DMS153 treated with DMSO at 0.1 percent for 48 hours (cell line): Measurements from ENCODE around the gene PARP16.

Experiments
- DNase-seq: peaks from one replicate; lab custom pipeline; 2025; ENCODE audit not compliant: unreplicated experiment; lab: John Stamatoyannopoulos, UW

PARP16 gene

GRCh38 chr15:65278480-65278879 lies 8.2 kb downstream of the PARP16 start:
- no peak for DNase-seq

- DNase-seq: no peak
These were observed 9.7 kb downstream of the PARP16 start for GRCh38 chr15:65277015-65277414.

- no peak for DNase-seq
These were observed 11.0 kb downstream of the PARP16 start for GRCh38 chr15:65275728-65276126.

- no peak for DNase-seq
These were observed 11.5 kb downstream of the PARP16 start for GRCh38 chr15:65275104-65275727.

- DNase-seq: peak; percentile 0
These were observed 15.7 kb downstream of the PARP16 start for GRCh38 chr15:65270811-65271545.

- no peak for DNase-seq
These were observed 18.3 kb downstream of the PARP16 start for GRCh38 chr15:65268411-65268810.

- no peak for DNase-seq
These were observed 20.2 kb downstream of the PARP16 start for GRCh38 chr15:65266469-65266868.

- no peak for DNase-seq
These were observed 21.7 kb downstream of the PARP16 start for GRCh38 chr15:65264863-65265430.

- no peak for DNase-seq
These were observed 23.4 kb downstream of the PARP16 start for GRCh38 chr15:65263313-65263712.

- DNase-seq: no peak
These were observed 25.7 kb downstream of the PARP16 start for GRCh38 chr15:65260968-65261367.

GRCh38 chr15:65259367-65259797 lies 27.3 kb downstream of the PARP16 start:
- DNase-seq: no peak

- DNase-seq: no peak
These were observed 28.1 kb downstream of the PARP16 start for GRCh38 chr15:65258375-65259262.

- no peak for DNase-seq
These were observed 31.1 kb downstream of the PARP16 start for GRCh38 chr15:65255486-65256140.

GRCh38 chr15:65254758-65255157 lies 31.9 kb downstream of the PARP16 start:
- no peak for DNase-seq

GRCh38 chr15:65254356-65254755 lies 32.3 kb downstream of the PARP16 start:
- no peak for DNase-seq

GRCh38 chr15:65249641-65250040 lies 37.0 kb downstream of the PARP16 start:
- no peak for DNase-seq

GRCh38 chr15:65248511-65249255 lies 38.0 kb downstream of the PARP16 start:
- DNase-seq: no peak

- no peak for DNase-seq
These were observed 39.7 kb downstream of the PARP16 start for GRCh38 chr15:65246939-65247338.

GRCh38 chr15:65246026-65246714 lies 40.5 kb downstream of the PARP16 start:
- DNase-seq: no peak
